Esophagus mucosa (tissue), 1 donor: ENCODE measurements around the gene PALD1. TPM values are rescaled to one million over a fixed set of nuclear protein-coding genes. Genes with fewer than 3 reads are reported as not detected.
"Not testable (repeated sequence)": the region's sequence is repeated elsewhere in the genome, so short reads cannot be mapped to it uniquely, and the experiment has no call there.

Source experiments
- ATAC-seq: fragments of 200-7000 bp; cut with Tn5 transposase; one replicate; pipeline ENCODE4 v1.9.1; 2020
- total RNA-seq: library from RNA; stranded (reverse); gene quantifications from one replicate; pipeline ENCODE4 v1.2.4, GENCODE V29; 2023
- donor health status: DM: yes; HTN: yes; CAD: no.

PALD1 gene
- total RNA-seq, 1 donor from 2014 or later = 4.6 TPM

- no peak for ATAC-seq
Measured at GRCh38 chr10:70482982-70483760, 4.6 kb downstream of the PALD1 start.

GRCh38 chr10:70483872-70484271 lies 5.3 kb downstream of the PALD1 start:
- not testable (repeated sequence) for ATAC-seq

- ATAC-seq = no peak
Measured at GRCh38 chr10:70487824-70488223, 9.3 kb downstream of the PALD1 start.

- ATAC-seq = no peak
Measured at GRCh38 chr10:70490142-70490541, 11.6 kb downstream of the PALD1 start.

GRCh38 chr10:70491614-70492013 lies 13.0 kb downstream of the PALD1 start:
- ATAC-seq = no peak

- no peak for ATAC-seq
Measured at GRCh38 chr10:70492786-70493659, 14.5 kb downstream of the PALD1 start.

GRCh38 chr10:70493660-70494234 lies 15.2 kb downstream of the PALD1 start:
- peak; percentile 44 for ATAC-seq

- no peak for ATAC-seq
Measured at GRCh38 chr10:70494536-70494935, 16.0 kb downstream of the PALD1 start.

GRCh38 chr10:70494966-70495365 lies 16.4 kb downstream of the PALD1 start:
- no peak for ATAC-seq

GRCh38 chr10:70495691-70496261 lies 17.2 kb downstream of the PALD1 start:
- no peak for ATAC-seq

- ATAC-seq = no peak
Measured at GRCh38 chr10:70496341-70497119, 18.0 kb downstream of the PALD1 start.

GRCh38 chr10:70497120-70497545 lies 18.6 kb downstream of the PALD1 start:
- ATAC-seq = no peak

- no peak for ATAC-seq
Measured at GRCh38 chr10:70498970-70499835, 20.6 kb downstream of the PALD1 start.

GRCh38 chr10:70499836-70500167 lies 21.2 kb downstream of the PALD1 start:
- no peak for ATAC-seq

GRCh38 chr10:70500368-70500767 lies 21.8 kb downstream of the PALD1 start:
- no peak for ATAC-seq

GRCh38 chr10:70500812-70501301 lies 22.3 kb downstream of the PALD1 start:
- ATAC-seq = peak; percentile 62

GRCh38 chr10:70502406-70502805 lies 23.8 kb downstream of the PALD1 start:
- no peak for ATAC-seq

GRCh38 chr10:70503776-70504175 lies 25.2 kb downstream of the PALD1 start:
- no peak for ATAC-seq

GRCh38 chr10:70504521-70505358 lies 26.2 kb downstream of the PALD1 start:
- no peak for ATAC-seq

GRCh38 chr10:70505908-70506307 lies 27.3 kb downstream of the PALD1 start:
- no peak for ATAC-seq
